ENCODE measurements around the gene CLDN2.

- TF ChIP-seq CTCF (IDR thresholded peaks at IDR 0.05 in 4 of 5, conservative IDR thresholded peaks at IDR 0.05 in 1 of 5), result no peak
- no peak for TF ChIP-seq POLR2A (IDR thresholded peaks at IDR 0.05)
Measured at GRCh38 chrX:106933538-106933961, 13.3 kb downstream of the CLDN2 start.

Data from gastrocnemius medialis (tissue), 4 donors.